GM23338 (cell line): ENCODE results near the gene LHX5. TPM values are rescaled to one million over a fixed set of nuclear protein-coding genes. Genes with fewer than 3 reads are reported as not detected.

ENCODE experiments used
- ATAC-seq: fragments of 200-7000 bp; cut with Tn5 transposase; 3 replicates; pipeline ENCODE4 v1.9.1; 2020
- DNase-seq: peaks from one replicate; pipeline ENCODE4 v3.0.0-alpha.2; 2015; ENCODE audit warnings: low spot score
- H2AFZ ChIP-seq: fragments of 200-600 bp; sonication (generic); 2 replicates; pipeline ENCODE4 v1.8.0; 2016; ENCODE audit warnings: antibody characterized with exemption, mild to moderate bottlenecking, moderate library complexity
- H3F3A ChIP-seq: fragments of 200-600 bp; sonication (generic); replicated peaks from 2 replicates; pipeline ENCODE4 v1.8.0; 2017; ENCODE audit warnings: antibody characterized with exemption, mixed run types, low read depth
- H3K27ac ChIP-seq: fragments of 200-600 bp; sonication (generic); 2 replicates; pipeline ENCODE4 v1.6.1; 2016; ENCODE audit warnings: low read depth
- H3K27me3 ChIP-seq: fragments of 200-600 bp; sonication (generic); 2 replicates; pipeline ENCODE4 v1.8.0; 2016; ENCODE audit warnings: mild to moderate bottlenecking, mixed run types, moderate library complexity; ENCODE audit not compliant: insufficient read depth
- H3K36me3 ChIP-seq: fragments of 200-600 bp; sonication (generic); 2 replicates; pipeline ENCODE4 v1.8.0; 2016; ENCODE audit warnings: mild to moderate bottlenecking; ENCODE audit not compliant: insufficient read depth
- H3K4me1 ChIP-seq: fragments of 200-600 bp; sonication (generic); 2 replicates; pipeline ENCODE4 v1.8.0; 2016; ENCODE audit warnings: mild to moderate bottlenecking, moderate library complexity; ENCODE audit not compliant: insufficient read depth
- H3K4me2 ChIP-seq: fragments of 200-600 bp; sonication (generic); 2 replicates; pipeline ENCODE4 v1.7.1; 2017; ENCODE audit warnings: mixed run types
- H3K4me3 ChIP-seq: fragments of 200-600 bp; sonication (generic); 2 replicates; pipeline ENCODE4 v1.6.1; 2016; ENCODE audit warnings: mixed run types
- H3K79me2 ChIP-seq: fragments of 200-600 bp; sonication (generic); replicated peaks from 2 replicates; pipeline ENCODE4 v1.8.0; 2017; ENCODE audit warnings: mild to moderate bottlenecking; ENCODE audit not compliant: insufficient read depth
- H3K9me2 ChIP-seq: fragments of 200-600 bp; sonication (generic); 2 replicates; pipeline ENCODE4 v1.8.0; 2017; ENCODE audit not compliant: insufficient read depth
- H4K20me1 ChIP-seq: fragments of 200-600 bp; sonication (generic); replicated peaks from 2 replicates; pipeline ENCODE4 v1.8.0; 2017; ENCODE audit warnings: mild to moderate bottlenecking; ENCODE audit not compliant: insufficient read depth
- H3K27ac Mint-ChIP-seq: 2 replicates; pipeline ENCODE4 v1.8.0; 2020; ENCODE audit warnings: inconsistent platforms, mild to moderate bottlenecking, moderate library complexity, mixed read lengths
- H3K27me3 Mint-ChIP-seq: 3 replicates; pipeline ENCODE4 v1.8.0; 2022; ENCODE audit warnings: low read depth, mild to moderate bottlenecking, moderate library complexity, mixed read lengths, inconsistent platforms; ENCODE audit not compliant: insufficient read depth, poor library complexity
- H3K36me3 Mint-ChIP-seq: 3 replicates; pipeline ENCODE4 v1.8.0; 2021; ENCODE audit warnings: low read depth, mild to moderate bottlenecking, inconsistent platforms, moderate library complexity, mixed read lengths
- H3K4me1 Mint-ChIP-seq: 3 replicates; pipeline ENCODE4 v1.8.0; 2020; ENCODE audit warnings: mild to moderate bottlenecking, inconsistent platforms, mixed read lengths
- H3K4me3 Mint-ChIP-seq: 3 replicates; pipeline ENCODE4 v1.8.0; 2021; ENCODE audit warnings: moderate library complexity, mild to moderate bottlenecking, inconsistent platforms, mixed read lengths
- H3K9me3 Mint-ChIP-seq: 3 replicates; pipeline ENCODE4 v1.8.0; 2020; ENCODE audit warnings: moderate library complexity, mild to moderate bottlenecking, inconsistent platforms, mixed read lengths
- CTCF ChIP-seq, 2 experiments: fragments of 200-600 bp in 1 of 2; sonication (generic) in 1 of 2; conservative IDR thresholded peaks; 2 replicates each; pipeline versions ENCODE4 v1.5.1 to v1.6.1; 2016 to 2017; ENCODE audit warnings: antibody characterized with exemption in 2 of 2, low read depth in 2 of 2, mild to moderate bottlenecking in 2 of 2, moderate library complexity in 1 of 2
- ETS1 ChIP-seq: IDR thresholded peaks from 2 replicates; pipeline ENCODE4 v1.6.1; 2016; ENCODE audit warnings: antibody characterized with exemption
- EZH2 ChIP-seq: fragments of 200-600 bp; sonication (generic); IDR thresholded peaks from one replicate; pipeline ENCODE4 v1.8.0; 2017; ENCODE audit warnings: antibody characterized with exemption, mild to moderate bottlenecking, low read depth; ENCODE audit not compliant: unreplicated experiment
- EZH2phosphoT487 ChIP-seq: fragments of 200-600 bp; sonication (generic); IDR thresholded peaks from one replicate; pipeline ENCODE4 v1.8.1; 2018; ENCODE audit warnings: antibody characterized with exemption; ENCODE audit not compliant: unreplicated experiment
- JUNB ChIP-seq: IDR thresholded peaks from one replicate; pipeline ENCODE4 v1.6.1; 2016; ENCODE audit warnings: antibody characterized with exemption; ENCODE audit not compliant: unreplicated experiment
- NANOG ChIP-seq: IDR thresholded peaks from 2 replicates; pipeline ENCODE4 v1.6.1; 2016; ENCODE audit warnings: antibody characterized with exemption, borderline replicate concordance
- POLR2AphosphoS5 ChIP-seq: IDR thresholded peaks from 2 replicates; pipeline ENCODE4 v1.6.1; 2016; ENCODE audit warnings: antibody characterized with exemption, low read depth
- REST ChIP-seq: IDR thresholded peaks from one replicate; pipeline ENCODE4 v1.6.1; 2018; ENCODE audit warnings: antibody characterized with exemption; ENCODE audit not compliant: unreplicated experiment
- ZNF114 ChIP-seq: fragments of 250-450 bp; sonication (Bioruptor Pico); IDR thresholded peaks from 2 replicates; pipeline ENCODE4 v1.5.0; 2020; ENCODE audit warnings: mild to moderate bottlenecking, moderate library complexity
- ZNF331 ChIP-seq: fragments of 250-450 bp; sonication (Bioruptor Pico); IDR thresholded peaks from 2 replicates; pipeline ENCODE4 v1.5.0; 2020; ENCODE audit warnings: low read depth, mild to moderate bottlenecking, moderate library complexity
- polyA plus RNA-seq: library from polyadenylated mRNA; unstranded; fragments of >200 nt; fragmentation: Nextera tagmentation; extraction: Ambion mirVana; gene quantifications from 2 replicates; pipeline ENCODE4 v1.2.1, GENCODE V29; 2016
- total RNA-seq: library from RNA; depleted of rRNA; stranded (reverse); fragments of >200 nt; shearing (Covaris generic); gene quantifications from 2 replicates; pipeline ENCODE4 v1.2.3, GENCODE V29; 2014

LHX5 gene
- total and polyA plus RNA-seq, 2 experiments from 2014 or later: 0.18 TPM; not detected in 1

GRCh38 chr12:113466454-113467141 is 5.1 kb downstream of the LHX5 start:
- Mint-ChIP-seq H3K4me1 (peaks cover 45% of the 10 kb centered on the region), H3K27me3 (peaks cover 98% of the 10 kb centered on the region), H3K4me3 (peak overlapping the region; percentile 62), H3K36me3 (no peaks in the 10 kb centered on the region; the same call in 2 of the 3 replicates), H3K27ac (no peak overlapping the region), H3K9me3 (0 out of 3 replicates have a peak, but pooled peaks cover 3% of the 10 kb centered on the region)
- Histone ChIP-seq H3K9me2 (no peaks in the 10 kb centered on the region), H3K27me3 (peaks cover 98% of the 10 kb centered on the region), H3K4me1 (peaks cover 58% of the 10 kb centered on the region), H3K79me2 (no peaks in the 10 kb centered on the region), H3K27ac (no peak overlapping the region), H3K4me2 (peak overlapping the region; percentile 85), H3F3A (peaks cover 22% of the 10 kb centered on the region), H4K20me1 (peaks cover 6% of the 10 kb centered on the region; the same call in 1 of the 2 replicates), H3K4me3 (peak overlapping the region; percentile 58), H2AFZ (no peak overlapping the region), H3K36me3 (no peaks in the 10 kb centered on the region)
- ATAC-seq (no peak), DNase-seq (peak; percentile 30)
- TF ChIP-seq EZH2phosphoT487: peak; percentile 97
- no peak for TF ChIP-seq POLR2AphosphoS5
- TF ChIP-seq ZNF114 (CRISPR knock-in tag): no peak
- no peak for TF ChIP-seq ZNF331 (CRISPR knock-in tag)
- TF ChIP-seq EZH2: peak; percentile 87
- no peak for TF ChIP-seq ETS1
- TF ChIP-seq NANOG: no peak
- TF ChIP-seq JUNB: no peak

GRCh38 chr12:113465808-113466453 is 5.7 kb downstream of the LHX5 start:
- no peak overlapping the region for H3K27ac Mint-ChIP-seq
- H3K27me3 ChIP-seq: peaks cover 98% of the 10 kb centered on the region
- H4K20me1 ChIP-seq: peaks cover 6% of the 10 kb centered on the region; the same call in 1 of the 2 replicates
- H3K27ac ChIP-seq: no peak overlapping the region
- peaks cover 93% of the 10 kb centered on the region for H3K27me3 Mint-ChIP-seq
- H3K4me1 Mint-ChIP-seq: peaks cover 44% of the 10 kb centered on the region
- peaks cover 58% of the 10 kb centered on the region for H3K4me1 ChIP-seq
- H3K9me3 Mint-ChIP-seq: 0 out of 3 replicates have a peak, but pooled peaks cover 3% of the 10 kb centered on the region
- H2AFZ ChIP-seq: no peak overlapping the region
- no peaks in the 10 kb centered on the region for H3K36me3 ChIP-seq
- H3K4me3 Mint-ChIP-seq: peak overlapping the region; percentile 35
- no peak for ATAC-seq
- H3K4me3 ChIP-seq: peak overlapping the region; percentile 58
- H3K4me2 ChIP-seq: peak overlapping the region; percentile 89
- H3F3A ChIP-seq: peaks cover 19% of the 10 kb centered on the region
- DNase-seq: peak; percentile 59
- no peaks in the 10 kb centered on the region; the same call in 2 of the 3 replicates for H3K36me3 Mint-ChIP-seq
- H3K9me2 ChIP-seq: no peaks in the 10 kb centered on the region
- no peaks in the 10 kb centered on the region for H3K79me2 ChIP-seq
- TF ChIP-seq EZH2phosphoT487 (peak; percentile 28), ETS1 (no peak), JUNB (no peak), ZNF114 (CRISPR knock-in tag) (no peak), ZNF331 (CRISPR knock-in tag) (no peak), CTCF (conservative IDR thresholded peaks at IDR 0.05; ENCODE audit: low read depth in 2 of 2) (no peak), REST (no peak)
